OCI-LY7 (cell line): ENCODE data around the gene NAA10.

Experiments used
- CTCF ChIP-seq: fragments of 200-600 bp; sonication (generic); conservative IDR thresholded peaks from 2 replicates; pipeline ENCODE4 v1.5.1; 2014; ENCODE audit warnings: mild to moderate bottlenecking, antibody characterized with exemption, low read length, moderate library complexity, mixed read lengths
- EZH2phosphoT487 ChIP-seq: fragments of 200-600 bp; sonication (generic); IDR thresholded peaks from 2 replicates; pipeline ENCODE4 v1.6.1; 2018; ENCODE audit warnings: low read depth, borderline replicate concordance, mild to moderate bottlenecking, mixed run types, antibody characterized with exemption, low read length, moderate library complexity, mixed read lengths

GRCh38 chrX:153965406-153965805 lies 30.6 kb upstream of the NAA10 start:
- TF ChIP-seq CTCF (no peak), EZH2phosphoT487 (no peak)
